GM12878 (cell line): ENCODE measurements around the gene KIAA2012. TPM values are rescaled to one million over a fixed set of nuclear protein-coding genes. Genes with fewer than 3 reads are reported as not detected.

ENCODE experiments used
- ATAC-seq: fragments of 200-7000 bp; cut with Tn5 transposase; 3 replicates; pipeline ENCODE4 v1.9.1; 2020; ENCODE audit warnings: mild to moderate bottlenecking, moderate library complexity
- BruUV-seq: library from RNA; stranded (reverse); fragments of 400-500 nt; replicated peaks from 2 replicates; lab custom pipeline; 2021; lab: Mats Ljungman, UMichigan
- CTCF ChIA-PET: fragments of 300-600 bp; sonication (Branson Sonifier 250); formaldehyde crosslinking; extraction: SDS; loops from one replicate; lab custom pipeline; 2021; ENCODE audit warnings: inconsistent platforms; lab: Yijun Ruan, JAX
- POLR2A ChIA-PET: fragments of 350-600 bp; formaldehyde crosslinking; extraction: SDS; loops from one replicate; lab custom pipeline; 2021; ENCODE audit warnings: inconsistent platforms; lab: Charles Lee
- RAD21 ChIA-PET: fragments of 300-600 bp; sonication (Branson Sonifier 250); formaldehyde crosslinking; loops from one replicate; lab custom pipeline; 2023; ENCODE audit warnings: antibody characterized with exemption; ENCODE audit not compliant: unreplicated experiment; lab: Charles Lee
- SMC1A ChIA-PET: fragments of 300-600 bp; sonication (Branson Sonifier 250); formaldehyde crosslinking; loops from one replicate; lab custom pipeline; 2023; ENCODE audit not compliant: unreplicated experiment, uncharacterized antibody; lab: Charles Lee
- DNase-seq: peaks from one replicate; pipeline ENCODE4 v3.0.0-alpha.2; 2011; ENCODE audit warnings: low read depth, low spot score
- FAIRE-seq: peaks from 3 replicates; lab custom pipeline; 2011; peaks lifted over from hg19 to GRCh38; lab: Jason Lieb, UNC
- H2AFZ ChIP-seq: 2 replicates; pipeline ENCODE4 v1.6.0; 2011; ENCODE audit warnings: low read depth, low read length, control low read depth; ENCODE audit not compliant: control insufficient read depth
- H3K27ac ChIP-seq: 2 replicates; pipeline ENCODE4 v1.5.1; 2011; ENCODE audit warnings: control low read depth; ENCODE audit not compliant: control insufficient read depth, insufficient read depth
- H3K27me3 ChIP-seq, 2 experiments: replicated peaks in 1 of 2; 2 replicates each; pipeline versions ENCODE4 v1.6.0 to v1.6.1; 2011; ENCODE audit warnings: low read length in 1 of 2; ENCODE audit not compliant: control insufficient read depth in 2 of 2, insufficient read depth in 2 of 2
- H3K36me3 ChIP-seq, 2 experiments: 2 replicates each; pipeline ENCODE4 v1.5.1; 2011; ENCODE audit warnings: low read length in 1 of 2; ENCODE audit not compliant: control insufficient read depth in 2 of 2, insufficient read depth in 2 of 2
- H3K4me1 ChIP-seq: 2 replicates; pipeline ENCODE4 v1.6.1; 2011; ENCODE audit warnings: mild to moderate bottlenecking, low read length, moderate library complexity, mixed read lengths; ENCODE audit not compliant: control insufficient read depth, insufficient read depth
- H3K4me2 ChIP-seq: 2 replicates; pipeline ENCODE4 v1.6.0; 2011; ENCODE audit warnings: control low read depth; ENCODE audit not compliant: control insufficient read depth, insufficient read depth
- H3K4me3 ChIP-seq: fragments of 200-600 bp; sonication (generic); 2 replicates; pipeline ENCODE4 v1.5.1; 2016
- H3K79me2 ChIP-seq: 2 replicates; pipeline ENCODE4 v1.6.0; 2011; ENCODE audit warnings: low read length; ENCODE audit not compliant: control insufficient read depth, insufficient read depth
- H3K9ac ChIP-seq: 2 replicates; pipeline ENCODE4 v1.8.0; 2011; ENCODE audit warnings: low read length, control low read depth, mixed read lengths; ENCODE audit not compliant: control insufficient read depth, insufficient read depth
- H3K9me3 ChIP-seq: replicated peaks from 3 replicates; pipeline ENCODE4 v1.5.1; 2011; ENCODE audit warnings: mild to moderate bottlenecking, low read length; ENCODE audit not compliant: control insufficient read depth, insufficient read depth
- H4K20me1 ChIP-seq: 2 replicates; pipeline ENCODE4 v1.6.0; 2011; ENCODE audit not compliant: control insufficient read depth, insufficient read depth
- ATF7 ChIP-seq: fragments of 450-650 bp; IDR thresholded peaks from 2 replicates; pipeline ENCODE4 v1.6.1; 2016; ENCODE audit warnings: low read depth, mild to moderate bottlenecking
- BMI1 ChIP-seq: fragments of 450-650 bp; IDR thresholded peaks from 2 replicates; pipeline ENCODE4 v1.6.1; 2016; ENCODE audit warnings: mild to moderate bottlenecking, moderate library complexity, borderline replicate concordance
- BRCA1 ChIP-seq: IDR thresholded peaks from 2 replicates; pipeline ENCODE4 v1.6.1; 2011; ENCODE audit warnings: low read depth, low read length, improper control_type of control experiment
- FOS ChIP-seq: IDR thresholded peaks from 3 replicates; pipeline ENCODE4 v1.6.1; 2011; ENCODE audit warnings: borderline replicate concordance; ENCODE audit not compliant: insufficient read length; ENCODE audit errors: extremely low read depth
- IKZF1 ChIP-seq: fragments of 450-650 bp; conservative IDR thresholded peaks from 2 replicates; pipeline ENCODE4 v1.6.1; 2017; ENCODE audit warnings: antibody characterized with exemption, mild to moderate bottlenecking
- IRF4 ChIP-seq: IDR thresholded peaks from 2 replicates; pipeline ENCODE4 v1.6.1; 2011; ENCODE audit warnings: low read depth, low read length
- KAT2A ChIP-seq: conservative IDR thresholded peaks from 2 replicates; pipeline ENCODE4 v1.6.1; 2011; ENCODE audit warnings: low read depth, low read length; ENCODE audit not compliant: control insufficient read depth
- MTA2 ChIP-seq: fragments of 450-650 bp; IDR thresholded peaks from 2 replicates; pipeline ENCODE4 v1.6.1; 2016; ENCODE audit warnings: low read depth, mild to moderate bottlenecking, moderate library complexity
- NBN ChIP-seq: fragments of 450-650 bp; IDR thresholded peaks from 2 replicates; pipeline ENCODE4 v1.6.1; 2016
- POLR2A ChIP-seq: IDR thresholded peaks from 2 replicates; pipeline ENCODE4 v1.6.1; 2011; ENCODE audit warnings: low read depth, mild to moderate bottlenecking, low read length
- TARDBP ChIP-seq: IDR thresholded peaks from 2 replicates; pipeline ENCODE4 v1.6.1; 2016; ENCODE audit warnings: borderline replicate concordance
- WGBS: methylation state at CpG from one replicate; pipeline ENCODE4 v1.1.6; 2016; ENCODE audit warnings: low lambda C conversion rate; ENCODE audit not compliant: insufficient replicate concordance, insufficient coverage; ENCODE audit errors: missing lambda C conversion rate; 5-methylcytosine and 5-hydroxymethylcytosine counted together
- in situ Hi-C: fragments of 300-500 bp; cut with MboI; formaldehyde crosslinking; loops from 9 replicates; pipeline ENCODE4 v1.14.3; 2018; ENCODE audit warnings: mixed read lengths
- intact Hi-C: fragments of 100-400 bp; cut with micrococcal nuclease; formaldehyde crosslinking; loops from one replicate; pipeline ENCODE4 v1.14.2; 2022; ENCODE audit not compliant: unreplicated experiment
- polyA plus RNA-seq, 11 experiments: library from polyadenylated mRNA; depleted of rRNA in 4 of 11; unstranded in 6 of 11; stranded (reverse) in 5 of 11; fragments of >200 nt; fragmentation: Nextera tagmentation in 4 of 11; fragmentation: Illumina TruSeq in 1 of 11; extraction: Ambion mirVana in 4 of 11; extraction: Trizol in 1 of 11; gene quantifications; 1 replicate in 1 of 11; 2 replicates in 10 of 11; pipeline versions ENCODE4 v1.2.1 to v1.2.3, GENCODE V29; 2011 to 2016; ENCODE audit warnings: inconsistent platforms in 2 of 11, missing spikeins in 2 of 11, low read depth in 1 of 11
- total RNA-seq, 4 experiments: library from RNA; depleted of rRNA in 3 of 4; stranded (reverse); fragments of >200 nt in 3 of 4; fragmentation: Illumina TruSeq in 1 of 4; extraction: Trizol in 1 of 4; gene quantifications; 2 replicates each; pipeline versions ENCODE4 v1.2.1 to v1.2.3, GENCODE V29; 2013 to 2021
- TF ChIP-seq, protein P1 (sequence below): IDR thresholded peaks from 2 replicates; pipeline ENCODE4 v1.6.1; 2011; ENCODE audit warnings: borderline replicate concordance, low read depth, mild to moderate bottlenecking, moderate library complexity, low read length; ENCODE audit not compliant: insufficient read depth, poor library complexity, severe bottlenecking
- TF ChIP-seq, protein P2 (sequence below): fragments of 450-650 bp; formaldehyde crosslinking; IDR thresholded peaks from 2 replicates; pipeline ENCODE4 v1.4.0; 2020; ENCODE audit warnings: mild to moderate bottlenecking, moderate library complexity
- TF ChIP-seq, protein P3 (sequence below): fragments of 450-650 bp; IDR thresholded peaks from 2 replicates; pipeline ENCODE4 v1.6.1; 2018; ENCODE audit warnings: mild to moderate bottlenecking, low read depth, moderate library complexity; ENCODE audit not compliant: partially characterized antibody

Gene KIAA2012
- total and polyA plus RNA-seq, 10 of the 15 experiments (the other 5 are each of a cell fraction or from before 2014, with no cell fraction given), result 0.03 TPM; not detected in 9

DNA sequence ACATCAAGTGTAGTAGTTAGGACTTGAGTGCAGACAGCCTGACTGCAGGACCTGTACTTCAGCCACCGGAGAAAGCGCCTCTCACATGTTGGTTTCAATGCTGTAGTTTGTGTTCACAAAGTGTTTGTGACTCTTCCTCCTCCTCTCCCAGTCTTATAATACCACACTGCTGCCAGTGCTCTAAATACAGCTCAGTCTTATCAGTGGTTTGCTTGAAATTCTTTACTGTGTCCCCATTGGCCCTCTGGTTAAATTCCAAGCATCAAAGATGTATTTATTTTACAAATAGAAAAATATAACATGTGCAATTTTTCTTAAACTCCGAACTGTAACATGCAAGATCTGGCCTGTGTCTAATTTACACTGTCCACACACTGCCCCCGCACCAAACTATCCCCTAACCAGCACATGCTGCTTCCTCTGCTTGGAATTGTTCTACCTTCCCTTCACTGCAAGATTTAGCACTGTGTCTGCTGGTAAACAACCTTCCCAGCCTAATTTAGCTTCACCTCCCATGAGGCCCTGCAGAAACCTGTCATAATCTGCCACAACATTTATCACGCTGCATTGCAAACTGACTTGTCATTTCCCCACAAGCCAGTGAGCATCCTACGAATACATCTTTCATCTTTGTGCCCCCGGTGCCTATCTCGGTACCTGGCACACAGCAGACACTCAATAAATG lies 88.2 kb downstream of the KIAA2012 start:
- H3K27ac ChIP-seq, result no peak overlapping the region
- H3K4me3 ChIP-seq, result no peak overlapping the region
- no peaks in the 10 kb centered on the region for H3K79me2 ChIP-seq
- POLR2A ChIA-PET, result no interaction called here
- SMC1A ChIA-PET, result interaction anchor here (0.9 kb wide), 1 partner anchor 103 kb away, joined by 4 read pairs; no protein-coding TSS in a partner anchor
- no peaks in the 10 kb centered on the region for H3K27me3 ChIP-seq
- DNase-seq, result no peak
- no peaks in the 10 kb centered on the region for H3K9me3 ChIP-seq
- H3K9ac ChIP-seq, result no peak overlapping the region
- no TSS peak for BruUV-seq
- RAD21 ChIA-PET, result interaction anchor here (1.1 kb wide), 1 partner anchor 12 kb away, joined by 3 read pairs; no protein-coding TSS in a partner anchor
- H3K4me2 ChIP-seq, result no peak overlapping the region
- CTCF ChIA-PET, result interaction anchor here (1.5 kb wide), 1 partner anchor 300 kb away, joined by 5 read pairs; no protein-coding TSS in a partner anchor
- no peaks in the 10 kb centered on the region for H4K20me1 ChIP-seq
- no peak for FAIRE-seq
- intact Hi-C loops, result no loop called here
- in situ Hi-C loops, result no loop called here
- ATAC-seq, result peak; percentile 59
- peak overlapping the region; percentile 58 for H2AFZ ChIP-seq
- no peaks in the 10 kb centered on the region for H3K4me1 ChIP-seq
- 29% methylated on average over 8 of the region's 8 CpGs for WGBS
- H3K36me3 ChIP-seq, result no peaks in the 10 kb centered on the region
- TF ChIP-seq, protein P1, sequence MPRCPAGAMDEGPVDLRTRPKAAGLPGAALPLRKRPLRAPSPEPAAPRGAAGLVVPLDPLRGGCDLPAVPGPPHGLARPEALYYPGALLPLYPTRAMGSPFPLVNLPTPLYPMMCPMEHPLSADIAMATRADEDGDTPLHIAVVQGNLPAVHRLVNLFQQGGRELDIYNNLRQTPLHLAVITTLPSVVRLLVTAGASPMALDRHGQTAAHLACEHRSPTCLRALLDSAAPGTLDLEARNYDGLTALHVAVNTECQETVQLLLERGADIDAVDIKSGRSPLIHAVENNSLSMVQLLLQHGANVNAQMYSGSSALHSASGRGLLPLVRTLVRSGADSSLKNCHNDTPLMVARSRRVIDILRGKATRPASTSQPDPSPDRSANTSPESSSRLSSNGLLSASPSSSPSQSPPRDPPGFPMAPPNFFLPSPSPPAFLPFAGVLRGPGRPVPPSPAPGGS, result no peak
- no peak for TF ChIP-seq BMI1
- no peak for TF ChIP-seq IRF4
- TF ChIP-seq FOS, result no peak
- no peak for TF ChIP-seq TARDBP
- TF ChIP-seq MTA2, result no peak
- no peak for TF ChIP-seq POLR2A
- TF ChIP-seq NBN, result no peak
- TF ChIP-seq, protein P2, sequence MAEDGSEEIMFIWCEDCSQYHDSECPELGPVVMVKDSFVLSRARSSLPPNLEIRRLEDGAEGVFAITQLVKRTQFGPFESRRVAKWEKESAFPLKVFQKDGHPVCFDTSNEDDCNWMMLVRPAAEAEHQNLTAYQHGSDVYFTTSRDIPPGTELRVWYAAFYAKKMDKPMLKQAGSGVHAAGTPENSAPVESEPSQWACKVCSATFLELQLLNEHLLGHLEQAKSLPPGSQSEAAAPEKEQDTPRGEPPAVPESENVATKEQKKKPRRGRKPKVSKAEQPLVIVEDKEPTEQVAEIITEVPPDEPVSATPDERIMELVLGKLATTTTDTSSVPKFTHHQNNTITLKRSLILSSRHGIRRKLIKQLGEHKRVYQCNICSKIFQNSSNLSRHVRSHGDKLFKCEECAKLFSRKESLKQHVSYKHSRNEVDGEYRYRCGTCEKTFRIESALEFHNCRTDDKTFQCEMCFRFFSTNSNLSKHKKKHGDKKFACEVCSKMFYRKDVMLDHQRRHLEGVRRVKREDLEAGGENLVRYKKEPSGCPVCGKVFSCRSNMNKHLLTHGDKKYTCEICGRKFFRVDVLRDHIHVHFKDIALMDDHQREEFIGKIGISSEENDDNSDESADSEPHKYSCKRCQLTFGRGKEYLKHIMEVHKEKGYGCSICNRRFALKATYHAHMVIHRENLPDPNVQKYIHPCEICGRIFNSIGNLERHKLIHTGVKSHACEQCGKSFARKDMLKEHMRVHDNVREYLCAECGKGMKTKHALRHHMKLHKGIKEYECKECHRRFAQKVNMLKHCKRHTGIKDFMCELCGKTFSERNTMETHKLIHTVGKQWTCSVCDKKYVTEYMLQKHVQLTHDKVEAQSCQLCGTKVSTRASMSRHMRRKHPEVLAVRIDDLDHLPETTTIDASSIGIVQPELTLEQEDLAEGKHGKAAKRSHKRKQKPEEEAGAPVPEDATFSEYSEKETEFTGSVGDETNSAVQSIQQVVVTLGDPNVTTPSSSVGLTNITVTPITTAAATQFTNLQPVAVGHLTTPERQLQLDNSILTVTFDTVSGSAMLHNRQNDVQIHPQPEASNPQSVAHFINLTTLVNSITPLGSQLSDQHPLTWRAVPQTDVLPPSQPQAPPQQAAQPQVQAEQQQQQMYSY (CRISPR knock-in tag), result no peak
- no peak for TF ChIP-seq IKZF1
- TF ChIP-seq KAT2A, result no peak
- no peak for TF ChIP-seq BRCA1
- TF ChIP-seq, protein P3, sequence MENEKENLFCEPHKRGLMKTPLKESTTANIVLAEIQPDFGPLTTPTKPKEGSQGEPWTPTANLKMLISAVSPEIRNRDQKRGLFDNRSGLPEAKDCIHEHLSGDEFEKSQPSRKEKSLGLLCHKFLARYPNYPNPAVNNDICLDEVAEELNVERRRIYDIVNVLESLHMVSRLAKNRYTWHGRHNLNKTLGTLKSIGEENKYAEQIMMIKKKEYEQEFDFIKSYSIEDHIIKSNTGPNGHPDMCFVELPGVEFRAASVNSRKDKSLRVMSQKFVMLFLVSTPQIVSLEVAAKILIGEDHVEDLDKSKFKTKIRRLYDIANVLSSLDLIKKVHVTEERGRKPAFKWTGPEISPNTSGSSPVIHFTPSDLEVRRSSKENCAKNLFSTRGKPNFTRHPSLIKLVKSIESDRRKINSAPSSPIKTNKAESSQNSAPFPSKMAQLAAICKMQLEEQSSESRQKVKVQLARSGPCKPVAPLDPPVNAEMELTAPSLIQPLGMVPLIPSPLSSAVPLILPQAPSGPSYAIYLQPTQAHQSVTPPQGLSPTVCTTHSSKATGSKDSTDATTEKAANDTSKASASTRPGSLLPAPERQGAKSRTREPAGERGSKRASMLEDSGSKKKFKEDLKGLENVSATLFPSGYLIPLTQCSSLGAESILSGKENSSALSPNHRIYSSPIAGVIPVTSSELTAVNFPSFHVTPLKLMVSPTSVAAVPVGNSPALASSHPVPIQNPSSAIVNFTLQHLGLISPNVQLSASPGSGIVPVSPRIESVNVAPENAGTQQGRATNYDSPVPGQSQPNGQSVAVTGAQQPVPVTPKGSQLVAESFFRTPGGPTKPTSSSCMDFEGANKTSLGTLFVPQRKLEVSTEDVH, result no peak
- TF ChIP-seq ATF7, result peak; percentile 32; the same call in 1 of the 2 replicates
